ENCODE data around the gene PDCD2L.
"Not testable (repeated sequence)": the region's sequence is repeated elsewhere in the genome, so short reads cannot be mapped to it uniquely, and the experiment has no call there.

The PDCD2L gene

DNA sequence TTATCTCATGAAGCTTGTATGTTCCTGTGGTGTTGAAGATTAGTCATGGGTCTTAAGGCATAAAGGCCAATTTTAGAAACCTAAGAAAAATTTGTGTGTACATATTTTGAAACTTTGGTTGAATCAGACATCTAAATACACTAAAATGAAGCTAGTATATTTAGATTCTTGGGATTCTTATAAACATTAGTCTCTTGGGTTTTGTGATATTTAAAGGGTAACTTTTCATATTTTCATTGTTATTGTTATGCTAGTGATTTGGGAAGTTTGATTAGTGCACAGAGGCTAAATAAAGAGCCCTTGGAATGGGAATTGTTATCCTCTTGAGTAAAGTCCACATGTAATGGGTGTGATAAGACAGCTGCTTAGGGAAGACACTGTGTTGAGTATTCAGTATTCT lies 48.5 kb downstream of the PDCD2L start:
- peaks cover 83% of the 10 kb centered on the region for H3K36me3 ChIP-seq
- no peaks in the 10 kb centered on the region for H3K4me1 ChIP-seq
- H3K27me3 ChIP-seq, result no peaks in the 10 kb centered on the region; the same call in 1 of the 2 replicates
- TF ChIP-seq, protein P1, sequence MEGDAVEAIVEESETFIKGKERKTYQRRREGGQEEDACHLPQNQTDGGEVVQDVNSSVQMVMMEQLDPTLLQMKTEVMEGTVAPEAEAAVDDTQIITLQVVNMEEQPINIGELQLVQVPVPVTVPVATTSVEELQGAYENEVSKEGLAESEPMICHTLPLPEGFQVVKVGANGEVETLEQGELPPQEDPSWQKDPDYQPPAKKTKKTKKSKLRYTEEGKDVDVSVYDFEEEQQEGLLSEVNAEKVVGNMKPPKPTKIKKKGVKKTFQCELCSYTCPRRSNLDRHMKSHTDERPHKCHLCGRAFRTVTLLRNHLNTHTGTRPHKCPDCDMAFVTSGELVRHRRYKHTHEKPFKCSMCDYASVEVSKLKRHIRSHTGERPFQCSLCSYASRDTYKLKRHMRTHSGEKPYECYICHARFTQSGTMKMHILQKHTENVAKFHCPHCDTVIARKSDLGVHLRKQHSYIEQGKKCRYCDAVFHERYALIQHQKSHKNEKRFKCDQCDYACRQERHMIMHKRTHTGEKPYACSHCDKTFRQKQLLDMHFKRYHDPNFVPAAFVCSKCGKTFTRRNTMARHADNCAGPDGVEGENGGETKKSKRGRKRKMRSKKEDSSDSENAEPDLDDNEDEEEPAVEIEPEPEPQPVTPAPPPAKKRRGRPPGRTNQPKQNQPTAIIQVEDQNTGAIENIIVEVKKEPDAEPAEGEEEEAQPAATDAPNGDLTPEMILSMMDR (IDR thresholded peaks at IDR 0.05; ENCODE audit: low read depth, low read length), result no peak
- no peaks in the 10 kb centered on the region for H3K9me3 ChIP-seq
- no peak for DNase-seq
- no peak overlapping the region for H3K4me3 ChIP-seq (ENCODE audit: low read depth, low read length)

DNA sequence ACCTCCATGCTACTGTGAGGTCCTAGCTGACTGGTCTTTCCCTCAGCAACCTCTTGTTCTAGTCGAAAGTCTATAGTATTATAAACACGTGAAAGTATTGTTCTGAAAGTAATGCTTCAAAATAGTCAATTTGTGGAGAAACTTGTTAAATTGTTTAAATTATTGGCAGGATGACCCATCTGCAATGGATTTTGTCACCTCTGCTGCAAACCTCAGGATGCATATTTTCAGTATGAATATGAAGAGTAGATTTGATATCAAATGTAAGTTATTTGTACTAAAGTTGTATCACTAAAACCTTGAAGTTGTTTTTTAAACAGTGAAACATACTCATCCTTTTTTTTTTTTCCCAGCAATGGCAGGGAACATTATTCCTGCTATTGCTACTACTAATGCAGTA lies 49.9 kb downstream of the PDCD2L start:
- Histone ChIP-seq H3K27me3 (no peaks in the 10 kb centered on the region; the same call in 1 of the 2 replicates), H3K4me3 (ENCODE audit: low read depth, low read length) (no peak overlapping the region), H3K36me3 (peaks cover 82% of the 10 kb centered on the region), H3K4me1 (no peaks in the 10 kb centered on the region), H3K9me3 (no peaks in the 10 kb centered on the region)
- no peak for DNase-seq
- TF ChIP-seq, protein P1 (IDR thresholded peaks at IDR 0.05; ENCODE audit: low read depth, low read length), result no peak

GRCh38 chr19:34454685-34455084 lies 50.5 kb downstream of the PDCD2L start:
- no peak for DNase-seq

GRCh38 chr19:34455783-34456480 lies 51.7 kb downstream of the PDCD2L start:
- H3K4me1 ChIP-seq; DNase-seq; H3K27me3 ChIP-seq; H3K9me3 ChIP-seq; H3K4me3 ChIP-seq (ENCODE audit: low read depth, low read length): not testable (repeated sequence)
- peaks cover 86% of the 10 kb centered on the region for H3K36me3 ChIP-seq

More at GRCh38 chr19:34454685-34455084, 50.5 kb downstream of the PDCD2L start:
- H3K27me3 ChIP-seq, result no peaks in the 10 kb centered on the region; the same call in 1 of the 2 replicates
- no peak overlapping the region for H3K4me3 ChIP-seq (ENCODE audit: low read depth, low read length)
- H3K4me1 ChIP-seq, result no peaks in the 10 kb centered on the region
- TF ChIP-seq, protein P1 (IDR thresholded peaks at IDR 0.05; ENCODE audit: low read depth, low read length), result no peak
- H3K9me3 ChIP-seq, result no peaks in the 10 kb centered on the region
- peaks cover 82% of the 10 kb centered on the region for H3K36me3 ChIP-seq

GRCh38 chr19:34457446-34457845 lies 53.2 kb downstream of the PDCD2L start:
- no peaks in the 10 kb centered on the region for H3K4me1 ChIP-seq

GRCh38 chr19:34458677-34459076 lies 54.5 kb downstream of the PDCD2L start:
- no peak overlapping the region for H3K4me3 ChIP-seq (ENCODE audit: low read depth, low read length)
- no peak for DNase-seq
- H3K27me3 ChIP-seq, result no peaks in the 10 kb centered on the region; the same call in 1 of the 2 replicates
- no peaks in the 10 kb centered on the region for H3K4me1 ChIP-seq
- no peaks in the 10 kb centered on the region for H3K9me3 ChIP-seq
- peaks cover 87% of the 10 kb centered on the region for H3K36me3 ChIP-seq
- TF ChIP-seq, protein P1 (IDR thresholded peaks at IDR 0.05; ENCODE audit: low read depth, low read length), result no peak

More at GRCh38 chr19:34457446-34457845, 53.2 kb downstream of the PDCD2L start:
- DNase-seq, result no peak
- H3K36me3 ChIP-seq, result peaks cover 89% of the 10 kb centered on the region
- no peaks in the 10 kb centered on the region for H3K9me3 ChIP-seq
- H3K4me3 ChIP-seq (ENCODE audit: low read depth, low read length), result no peak overlapping the region
- TF ChIP-seq, protein P1 (IDR thresholded peaks at IDR 0.05; ENCODE audit: low read depth, low read length), result no peak
- no peaks in the 10 kb centered on the region; the same call in 1 of the 2 replicates for H3K27me3 ChIP-seq
